ENCODE measurements around the gene MEGF6. TPM values are rescaled to one million over a fixed set of nuclear protein-coding genes. Genes with fewer than 3 reads are reported as not detected.

Gene MEGF6
- total RNA-seq, 1 experiment from 2014 or later, result 14.3 TPM

DNA sequence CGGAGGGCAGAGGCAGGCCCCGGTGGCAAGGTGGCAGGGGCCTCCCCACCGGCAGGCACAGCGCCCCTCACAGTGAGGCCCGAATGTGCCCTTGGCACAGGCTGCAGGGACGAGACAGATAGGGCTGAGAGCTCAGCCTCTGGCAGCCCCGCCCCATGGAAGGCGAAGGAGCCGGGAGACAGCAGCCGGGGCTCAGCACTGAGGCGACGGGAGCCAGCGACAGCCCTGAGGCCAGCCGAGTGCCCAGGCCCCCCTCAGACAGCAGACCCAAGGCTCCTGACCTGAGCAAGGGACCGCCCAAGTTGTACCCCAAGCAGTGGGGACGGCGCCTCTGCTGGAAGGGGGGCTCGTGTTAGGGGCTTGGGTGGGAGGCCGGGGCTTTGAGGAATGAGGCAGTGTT is 113.8 kb downstream of the MEGF6 start:
- no peak overlapping the region for H3K27ac Mint-ChIP-seq (ENCODE audit: low read depth, unreplicated experiment)

DNA sequence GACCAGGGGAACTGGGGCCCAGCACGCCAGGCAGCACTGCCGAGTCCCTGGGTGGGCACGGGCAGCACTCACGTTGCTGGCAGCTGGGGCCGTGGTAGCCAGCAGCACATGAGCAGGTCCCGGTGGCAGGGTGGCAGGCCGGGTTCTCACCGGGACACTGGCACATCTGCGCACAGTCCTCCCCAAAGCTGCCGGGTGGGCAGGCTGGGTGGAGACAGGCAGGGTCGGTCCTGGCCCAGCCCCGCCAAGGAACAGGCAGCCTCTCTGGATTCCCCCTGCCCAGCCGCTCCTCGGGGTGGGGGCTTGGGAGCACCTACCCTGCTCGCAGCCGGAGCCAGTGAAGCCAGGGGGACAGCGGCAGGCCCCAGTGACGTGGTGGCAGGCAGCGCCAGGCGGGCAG is 114.4 kb downstream of the MEGF6 start:
- ChIA-PET POLR2A (no interaction called here), CTCF (interaction anchor here (0.6 to 2.3 kb wide), 3 partner anchors 44 to 118 kb away, joined by 5 to 10 read pairs (median 9); no protein-coding TSS in a partner anchor)
- intact Hi-C loops (cut with micrococcal nuclease), result loop anchor here (10.0 kb wide), 1 partner anchor 68 kb away; no protein-coding TSS in a partner anchor
- Mint-ChIP-seq H3K4me1 (ENCODE audit: insufficient read depth, unreplicated experiment) (no peaks in the 10 kb centered on the region), H3K27me3 (ENCODE audit: insufficient read depth, unreplicated experiment) (no peaks in the 10 kb centered on the region), H3K36me3 (ENCODE audit: insufficient read depth, unreplicated experiment) (no peaks in the 10 kb centered on the region), H3K4me3 (ENCODE audit: unreplicated experiment) (no peak overlapping the region), H3K27ac (ENCODE audit: low read depth, unreplicated experiment) (no peak overlapping the region), H3K9me3 (ENCODE audit: unreplicated experiment) (no peaks in the 10 kb centered on the region)
- no TSS peak for BruUV-seq (replicated peaks)
- TF ChIP-seq, protein P1, sequence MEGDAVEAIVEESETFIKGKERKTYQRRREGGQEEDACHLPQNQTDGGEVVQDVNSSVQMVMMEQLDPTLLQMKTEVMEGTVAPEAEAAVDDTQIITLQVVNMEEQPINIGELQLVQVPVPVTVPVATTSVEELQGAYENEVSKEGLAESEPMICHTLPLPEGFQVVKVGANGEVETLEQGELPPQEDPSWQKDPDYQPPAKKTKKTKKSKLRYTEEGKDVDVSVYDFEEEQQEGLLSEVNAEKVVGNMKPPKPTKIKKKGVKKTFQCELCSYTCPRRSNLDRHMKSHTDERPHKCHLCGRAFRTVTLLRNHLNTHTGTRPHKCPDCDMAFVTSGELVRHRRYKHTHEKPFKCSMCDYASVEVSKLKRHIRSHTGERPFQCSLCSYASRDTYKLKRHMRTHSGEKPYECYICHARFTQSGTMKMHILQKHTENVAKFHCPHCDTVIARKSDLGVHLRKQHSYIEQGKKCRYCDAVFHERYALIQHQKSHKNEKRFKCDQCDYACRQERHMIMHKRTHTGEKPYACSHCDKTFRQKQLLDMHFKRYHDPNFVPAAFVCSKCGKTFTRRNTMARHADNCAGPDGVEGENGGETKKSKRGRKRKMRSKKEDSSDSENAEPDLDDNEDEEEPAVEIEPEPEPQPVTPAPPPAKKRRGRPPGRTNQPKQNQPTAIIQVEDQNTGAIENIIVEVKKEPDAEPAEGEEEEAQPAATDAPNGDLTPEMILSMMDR (IDR thresholded peaks at IDR 0.05; ENCODE audit: unreplicated experiment), result no peak
- DNase-seq (ENCODE audit: unreplicated experiment), result no peak

More for the DNA sequence above, 113.8 kb downstream of the MEGF6 start:
- no TSS peak for BruUV-seq (replicated peaks)
- Mint-ChIP-seq H3K4me3 (ENCODE audit: unreplicated experiment) (no peak overlapping the region), H3K9me3 (ENCODE audit: unreplicated experiment) (no peaks in the 10 kb centered on the region), H3K27me3 (ENCODE audit: insufficient read depth, unreplicated experiment) (no peaks in the 10 kb centered on the region), H3K4me1 (ENCODE audit: insufficient read depth, unreplicated experiment) (no peaks in the 10 kb centered on the region), H3K36me3 (ENCODE audit: insufficient read depth, unreplicated experiment) (peaks cover 1% of the 10 kb centered on the region)
- intact Hi-C loops (cut with micrococcal nuclease), result loop anchor here (10.0 kb wide), 1 partner anchor 67 kb away; no protein-coding TSS in a partner anchor
- CTCF ChIA-PET, result interaction anchor here (0.6 to 2.3 kb wide), 4 partner anchors 44 to 118 kb away, joined by 3 to 10 read pairs (median 7); no protein-coding TSS in a partner anchor
- DNase-seq (ENCODE audit: unreplicated experiment), result no peak
- POLR2A ChIA-PET, result no interaction called here
- TF ChIP-seq, protein P1 (IDR thresholded peaks at IDR 0.05; ENCODE audit: unreplicated experiment), result no peak

DNA sequence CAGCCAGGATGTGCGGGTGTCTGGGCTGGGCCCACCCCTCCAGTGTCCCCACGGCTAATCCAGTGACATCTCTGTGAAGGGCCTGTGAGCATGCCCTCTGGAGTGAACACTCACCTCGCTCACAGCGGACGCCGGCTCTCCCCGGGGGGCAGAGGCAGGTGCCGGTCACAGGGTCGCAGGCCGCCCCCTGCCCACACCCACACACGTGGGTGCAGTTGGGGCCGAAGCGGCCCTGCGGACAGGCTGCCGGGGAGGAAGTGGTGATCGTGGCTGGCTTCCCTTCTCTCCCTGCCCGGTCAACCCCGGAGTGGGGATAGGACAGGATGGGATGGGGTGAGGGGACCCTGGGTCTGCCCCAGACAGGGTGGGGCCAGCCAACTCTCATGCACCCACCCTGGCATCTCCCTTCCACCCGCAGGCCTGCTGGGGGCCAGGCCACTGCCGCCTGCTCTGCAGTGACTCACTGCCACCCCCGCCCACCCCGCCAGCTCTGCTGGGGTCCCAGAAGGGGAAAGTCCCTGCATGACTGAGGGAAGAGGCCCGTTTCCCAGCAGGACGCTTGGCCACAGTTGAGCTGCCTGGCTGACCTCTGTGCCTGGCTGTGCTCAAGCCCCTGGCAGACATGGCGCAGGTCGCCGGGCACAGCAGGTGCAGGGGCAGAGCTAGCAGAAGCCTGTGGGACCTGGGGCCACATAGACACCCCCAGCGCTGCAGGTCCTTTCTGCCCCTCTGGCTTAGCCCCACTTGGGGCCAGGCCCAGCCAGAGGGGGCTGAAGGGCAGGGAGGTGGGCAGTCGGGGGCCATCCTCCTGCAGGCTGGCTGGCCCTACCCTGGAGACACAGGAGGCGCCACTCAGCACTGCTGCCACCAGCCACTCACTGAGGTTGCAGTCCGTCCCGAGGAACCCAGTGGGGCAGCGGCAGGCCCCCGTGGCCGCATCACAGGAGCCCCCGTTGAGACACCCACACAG is 115.2 kb downstream of the MEGF6 start:
- no peaks in the 10 kb centered on the region for H3K27me3 Mint-ChIP-seq (ENCODE audit: insufficient read depth, unreplicated experiment)
- POLR2A ChIA-PET, result no interaction called here

More for the DNA sequence above, 115.2 kb downstream of the MEGF6 start:
- H3K36me3 Mint-ChIP-seq (ENCODE audit: insufficient read depth, unreplicated experiment), result no peaks in the 10 kb centered on the region
- CTCF ChIA-PET, result interaction anchor here (0.6 to 5.0 kb wide), 6 partner anchors 10 to 307 kb away, joined by 3 to 63 read pairs (median 7); no protein-coding TSS in a partner anchor
- TF ChIP-seq, protein P1 (IDR thresholded peaks at IDR 0.05; ENCODE audit: unreplicated experiment), result no peak
- intact Hi-C loops (cut with micrococcal nuclease), result loop anchor here (10.0 kb wide), 1 partner anchor 69 kb away; no protein-coding TSS in a partner anchor
- no TSS peak for BruUV-seq (replicated peaks)
- H3K9me3 Mint-ChIP-seq (ENCODE audit: unreplicated experiment), result no peaks in the 10 kb centered on the region
- H3K4me3 Mint-ChIP-seq (ENCODE audit: unreplicated experiment), result no peak overlapping the region
- no peak for DNase-seq (ENCODE audit: unreplicated experiment)
- H3K4me1 Mint-ChIP-seq (ENCODE audit: insufficient read depth, unreplicated experiment), result no peaks in the 10 kb centered on the region
- no peak overlapping the region for H3K27ac Mint-ChIP-seq (ENCODE audit: low read depth, unreplicated experiment)

All from MCF 10A (cell line).